PFSK-1 (cell line): ENCODE measurements around the gene SLC24A3.

Experiments
- FOXP2 ChIP-seq: optimal IDR thresholded peaks from 2 replicates; pipeline ENCODE3; 2011; ENCODE audit warnings: borderline replicate concordance, control low read depth, inconsistent platforms; ENCODE audit not compliant: insufficient read depth; ENCODE audit errors: extremely low read length, extremely low read depth
- POLR2AphosphoS5 ChIP-seq: IDR thresholded peaks from 2 replicates; pipeline ENCODE4 v1.6.1; 2012; ENCODE audit warnings: low read depth, mild to moderate bottlenecking, control low read depth, low read length, moderate library complexity
- SIN3A ChIP-seq: IDR thresholded peaks from 2 replicates; pipeline ENCODE4 v1.6.1; 2012; ENCODE audit warnings: mild to moderate bottlenecking, low read length, moderate library complexity, borderline replicate concordance; ENCODE audit not compliant: insufficient read depth
- TAF1 ChIP-seq: IDR thresholded peaks from 2 replicates; pipeline ENCODE4 v1.6.1; 2012; ENCODE audit warnings: low read length, control low read depth, borderline replicate concordance; ENCODE audit not compliant: insufficient read depth
- TF ChIP-seq, protein P1 (sequence below), 2 experiments: IDR thresholded peaks; 2 replicates each; pipeline versions ENCODE4 v1.6.1 to v1.8.0; 2011 to 2012; ENCODE audit warnings: low read depth in 2 of 2, low read length in 2 of 2, control low read depth in 1 of 2, inconsistent platforms in 1 of 2, mild to moderate bottlenecking in 1 of 2, moderate library complexity in 1 of 2; ENCODE audit not compliant: insufficient read depth in 1 of 2

The SLC24A3 gene

DNA sequence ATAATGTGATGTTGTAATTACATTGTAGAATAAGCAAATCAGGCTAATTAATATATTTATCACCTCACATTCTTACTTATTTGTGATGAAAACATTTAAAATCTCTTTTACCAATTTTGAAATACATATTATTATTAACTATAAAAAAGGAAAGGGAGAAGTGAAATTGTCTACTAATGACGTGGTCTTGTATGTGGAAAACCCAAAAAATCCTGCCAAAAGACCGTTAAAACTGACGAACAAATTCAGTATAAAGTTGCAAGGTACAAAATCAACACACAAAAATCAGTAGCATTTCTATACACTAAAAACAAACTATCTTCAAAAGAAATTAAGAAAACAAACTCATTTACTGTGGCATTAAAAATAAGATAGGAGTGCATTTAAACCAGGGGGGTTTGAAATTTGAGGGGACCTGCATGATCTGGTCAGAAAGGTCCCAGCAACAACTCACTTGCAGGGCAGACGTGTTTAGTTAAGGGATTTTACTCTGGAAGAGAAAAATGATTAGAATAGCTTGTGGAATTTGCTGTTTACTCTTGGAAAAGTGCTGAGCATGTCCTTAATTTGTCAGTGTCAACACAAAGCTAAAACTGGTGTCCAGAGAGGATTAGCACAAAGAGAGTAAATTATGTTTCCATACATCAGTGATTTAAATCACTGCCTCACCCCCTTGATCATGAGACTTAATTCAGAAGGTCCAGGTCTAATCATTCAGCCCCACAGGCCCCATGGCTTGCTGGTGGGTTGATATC, 310.6 kb downstream of the SLC24A3 start:
- TF ChIP-seq TAF1 (no peak), POLR2AphosphoS5 (no peak), SIN3A (no peak), FOXP2 (no peak)
- TF ChIP-seq, protein P1, sequence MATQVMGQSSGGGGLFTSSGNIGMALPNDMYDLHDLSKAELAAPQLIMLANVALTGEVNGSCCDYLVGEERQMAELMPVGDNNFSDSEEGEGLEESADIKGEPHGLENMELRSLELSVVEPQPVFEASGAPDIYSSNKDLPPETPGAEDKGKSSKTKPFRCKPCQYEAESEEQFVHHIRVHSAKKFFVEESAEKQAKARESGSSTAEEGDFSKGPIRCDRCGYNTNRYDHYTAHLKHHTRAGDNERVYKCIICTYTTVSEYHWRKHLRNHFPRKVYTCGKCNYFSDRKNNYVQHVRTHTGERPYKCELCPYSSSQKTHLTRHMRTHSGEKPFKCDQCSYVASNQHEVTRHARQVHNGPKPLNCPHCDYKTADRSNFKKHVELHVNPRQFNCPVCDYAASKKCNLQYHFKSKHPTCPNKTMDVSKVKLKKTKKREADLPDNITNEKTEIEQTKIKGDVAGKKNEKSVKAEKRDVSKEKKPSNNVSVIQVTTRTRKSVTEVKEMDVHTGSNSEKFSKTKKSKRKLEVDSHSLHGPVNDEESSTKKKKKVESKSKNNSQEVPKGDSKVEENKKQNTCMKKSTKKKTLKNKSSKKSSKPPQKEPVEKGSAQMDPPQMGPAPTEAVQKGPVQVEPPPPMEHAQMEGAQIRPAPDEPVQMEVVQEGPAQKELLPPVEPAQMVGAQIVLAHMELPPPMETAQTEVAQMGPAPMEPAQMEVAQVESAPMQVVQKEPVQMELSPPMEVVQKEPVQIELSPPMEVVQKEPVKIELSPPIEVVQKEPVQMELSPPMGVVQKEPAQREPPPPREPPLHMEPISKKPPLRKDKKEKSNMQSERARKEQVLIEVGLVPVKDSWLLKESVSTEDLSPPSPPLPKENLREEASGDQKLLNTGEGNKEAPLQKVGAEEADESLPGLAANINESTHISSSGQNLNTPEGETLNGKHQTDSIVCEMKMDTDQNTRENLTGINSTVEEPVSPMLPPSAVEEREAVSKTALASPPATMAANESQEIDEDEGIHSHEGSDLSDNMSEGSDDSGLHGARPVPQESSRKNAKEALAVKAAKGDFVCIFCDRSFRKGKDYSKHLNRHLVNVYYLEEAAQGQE (IDR thresholded peaks at IDR 0.05; ENCODE audit: insufficient read depth in 1 of 2, low read depth in 2 of 2, low read length in 2 of 2) = no peak

DNA sequence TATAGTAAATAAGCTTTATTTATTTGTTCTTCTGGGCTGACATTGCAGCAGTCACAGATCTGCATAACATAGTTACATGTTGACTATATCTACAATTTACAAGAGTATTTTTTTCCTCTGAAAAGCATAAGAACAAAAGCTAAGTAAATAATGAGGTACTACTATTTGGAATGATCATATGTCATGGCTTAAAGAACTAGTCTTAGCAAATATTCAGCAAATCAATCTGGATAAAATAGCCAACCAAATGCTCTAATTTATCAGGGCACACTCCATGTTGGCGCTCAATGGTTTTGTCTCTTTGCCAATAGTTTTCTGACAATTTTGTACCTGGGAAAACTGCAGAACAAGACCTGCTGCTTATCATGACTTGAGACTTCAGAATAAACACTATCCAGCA, 312.2 kb downstream of the SLC24A3 start:
- TF ChIP-seq, protein P1 (IDR thresholded peaks at IDR 0.05; ENCODE audit: insufficient read depth in 1 of 2, low read depth in 2 of 2, low read length in 2 of 2) = no peak
- TF ChIP-seq TAF1 (no peak), FOXP2 (no peak), SIN3A (no peak), POLR2AphosphoS5 (no peak)

DNA sequence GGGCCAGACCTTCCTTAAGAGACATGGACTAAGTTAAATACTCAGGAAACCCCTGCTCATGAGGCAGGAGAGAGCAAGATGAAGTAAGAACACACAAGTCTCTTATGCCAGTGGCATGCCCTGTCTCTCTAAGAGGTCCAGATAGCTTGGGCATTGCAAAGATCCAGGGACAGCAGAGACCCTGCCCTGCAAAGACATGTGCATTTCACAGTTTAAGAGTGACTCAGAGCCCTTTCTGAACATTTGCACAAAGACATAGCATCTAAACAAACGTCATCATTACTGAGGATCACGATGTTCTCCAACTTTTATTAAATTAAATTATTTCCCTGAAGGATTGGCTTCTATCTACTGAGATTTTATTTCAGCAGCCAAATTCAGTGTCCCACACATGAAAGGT, 315.1 kb downstream of the SLC24A3 start:
- TF ChIP-seq SIN3A = no peak
- TF ChIP-seq TAF1 = no peak
- no peak for TF ChIP-seq POLR2AphosphoS5
- no peak for TF ChIP-seq FOXP2
- TF ChIP-seq, protein P1 (IDR thresholded peaks at IDR 0.05; ENCODE audit: insufficient read depth in 1 of 2, low read depth in 2 of 2, low read length in 2 of 2) = no peak

DNA sequence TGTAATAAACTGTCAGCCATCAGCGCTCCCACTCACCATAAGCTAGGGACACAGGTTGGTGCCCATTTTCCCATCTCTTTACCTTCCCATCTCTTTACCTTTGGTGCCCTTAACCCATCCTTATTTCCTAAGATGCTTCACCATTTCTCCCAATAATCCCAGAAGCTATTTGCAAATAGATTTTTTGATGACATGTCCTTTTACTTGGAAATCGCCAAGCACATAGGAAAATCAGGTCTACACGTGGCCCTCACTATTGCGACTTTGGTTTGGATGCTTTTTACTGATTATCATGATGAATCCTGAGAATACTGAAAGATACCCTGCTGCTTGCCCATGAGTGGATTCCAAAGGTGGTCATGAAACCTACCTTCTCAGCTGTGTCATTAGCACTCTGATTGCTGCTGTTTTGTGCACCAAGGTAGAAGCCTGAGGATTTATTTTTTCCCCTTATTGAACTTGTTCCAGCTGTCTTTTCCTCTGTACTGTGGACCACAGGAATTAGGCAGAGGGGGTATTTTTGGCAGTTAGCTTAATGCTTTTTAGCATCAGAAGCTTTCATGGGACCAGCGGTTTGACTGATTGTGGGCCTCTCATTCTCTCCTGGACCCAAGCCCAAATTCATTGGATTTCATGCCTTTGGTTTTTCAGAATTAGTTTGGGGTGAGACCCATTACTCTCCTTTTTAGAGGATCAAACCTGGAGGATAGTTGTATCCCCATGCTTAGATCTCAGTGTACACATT, 316.0 kb downstream of the SLC24A3 start:
- TF ChIP-seq POLR2AphosphoS5 (no peak), FOXP2 (no peak), TAF1 (no peak), SIN3A (no peak)
- TF ChIP-seq, protein P1 (IDR thresholded peaks at IDR 0.05; ENCODE audit: insufficient read depth in 1 of 2, low read depth in 2 of 2, low read length in 2 of 2) = no peak
